ENCODE measurements around the gene GNAO1.

Gene GNAO1

GRCh38 chr16:56161658-56162057 lies 29.6 kb upstream of the GNAO1 start:
- ATAC-seq: no peak
- TF ChIP-seq, protein P1, sequence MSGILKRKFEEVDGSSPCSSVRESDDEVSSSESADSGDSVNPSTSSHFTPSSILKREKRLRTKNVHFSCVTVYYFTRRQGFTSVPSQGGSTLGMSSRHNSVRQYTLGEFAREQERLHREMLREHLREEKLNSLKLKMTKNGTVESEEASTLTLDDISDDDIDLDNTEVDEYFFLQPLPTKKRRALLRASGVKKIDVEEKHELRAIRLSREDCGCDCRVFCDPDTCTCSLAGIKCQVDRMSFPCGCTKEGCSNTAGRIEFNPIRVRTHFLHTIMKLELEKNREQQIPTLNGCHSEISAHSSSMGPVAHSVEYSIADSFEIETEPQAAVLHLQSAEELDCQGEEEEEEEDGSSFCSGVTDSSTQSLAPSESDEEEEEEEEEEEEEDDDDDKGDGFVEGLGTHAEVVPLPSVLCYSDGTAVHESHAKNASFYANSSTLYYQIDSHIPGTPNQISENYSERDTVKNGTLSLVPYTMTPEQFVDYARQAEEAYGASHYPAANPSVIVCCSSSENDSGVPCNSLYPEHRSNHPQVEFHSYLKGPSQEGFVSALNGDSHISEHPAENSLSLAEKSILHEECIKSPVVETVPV (CRISPR knock-in tag; IDR thresholded peaks at IDR 0.05): no peak
- no peak for TF ChIP-seq PPARA (CRISPR knock-in tag; IDR thresholded peaks at IDR 0.05; ENCODE audit: borderline replicate concordance)
- TF ChIP-seq CSDC2 (CRISPR knock-in tag; IDR thresholded peaks at IDR 0.05): no peak
- TF ChIP-seq ZC3H10 (CRISPR knock-in tag; IDR thresholded peaks at IDR 0.05): no peak
- TF ChIP-seq, protein P2, sequence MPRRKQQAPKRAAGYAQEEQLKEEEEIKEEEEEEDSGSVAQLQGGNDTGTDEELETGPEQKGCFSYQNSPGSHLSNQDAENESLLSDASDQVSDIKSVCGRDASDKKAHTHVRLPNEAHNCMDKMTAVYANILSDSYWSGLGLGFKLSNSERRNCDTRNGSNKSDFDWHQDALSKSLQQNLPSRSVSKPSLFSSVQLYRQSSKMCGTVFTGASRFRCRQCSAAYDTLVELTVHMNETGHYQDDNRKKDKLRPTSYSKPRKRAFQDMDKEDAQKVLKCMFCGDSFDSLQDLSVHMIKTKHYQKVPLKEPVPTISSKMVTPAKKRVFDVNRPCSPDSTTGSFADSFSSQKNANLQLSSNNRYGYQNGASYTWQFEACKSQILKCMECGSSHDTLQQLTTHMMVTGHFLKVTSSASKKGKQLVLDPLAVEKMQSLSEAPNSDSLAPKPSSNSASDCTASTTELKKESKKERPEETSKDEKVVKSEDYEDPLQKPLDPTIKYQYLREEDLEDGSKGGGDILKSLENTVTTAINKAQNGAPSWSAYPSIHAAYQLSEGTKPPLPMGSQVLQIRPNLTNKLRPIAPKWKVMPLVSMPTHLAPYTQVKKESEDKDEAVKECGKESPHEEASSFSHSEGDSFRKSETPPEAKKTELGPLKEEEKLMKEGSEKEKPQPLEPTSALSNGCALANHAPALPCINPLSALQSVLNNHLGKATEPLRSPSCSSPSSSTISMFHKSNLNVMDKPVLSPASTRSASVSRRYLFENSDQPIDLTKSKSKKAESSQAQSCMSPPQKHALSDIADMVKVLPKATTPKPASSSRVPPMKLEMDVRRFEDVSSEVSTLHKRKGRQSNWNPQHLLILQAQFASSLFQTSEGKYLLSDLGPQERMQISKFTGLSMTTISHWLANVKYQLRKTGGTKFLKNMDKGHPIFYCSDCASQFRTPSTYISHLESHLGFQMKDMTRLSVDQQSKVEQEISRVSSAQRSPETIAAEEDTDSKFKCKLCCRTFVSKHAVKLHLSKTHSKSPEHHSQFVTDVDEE (CRISPR knock-in tag; IDR thresholded peaks at IDR 0.05): no peak
- no peak for TF ChIP-seq BACH2 (CRISPR knock-in tag; IDR thresholded peaks at IDR 0.05; ENCODE audit: borderline replicate concordance)
- no peak for TF ChIP-seq RARB (CRISPR knock-in tag; IDR thresholded peaks at IDR 0.05)
- TF ChIP-seq CREB5 (CRISPR knock-in tag; IDR thresholded peaks at IDR 0.05; ENCODE audit: low read depth): no peak

- no peak for ATAC-seq
- TF ChIP-seq ZFP30 (CRISPR knock-in tag; IDR thresholded peaks at IDR 0.05) (no peak), PPARA (CRISPR knock-in tag; IDR thresholded peaks at IDR 0.05; ENCODE audit: borderline replicate concordance) (no peak), SNAI2 (CRISPR knock-in tag; IDR thresholded peaks at IDR 0.05) (no peak), ZFP3 (CRISPR knock-in tag; IDR thresholded peaks at IDR 0.05) (no peak), GLIS3 (CRISPR knock-in tag; IDR thresholded peaks at IDR 0.05) (no peak), ZNF8 (CRISPR knock-in tag; IDR thresholded peaks at IDR 0.05) (no peak), CREB5 (CRISPR knock-in tag; IDR thresholded peaks at IDR 0.05; ENCODE audit: low read depth) (no peak), TCF4 (CRISPR knock-in tag; IDR thresholded peaks at IDR 0.05; ENCODE audit: borderline replicate concordance) (no peak), POU6F1 (CRISPR knock-in tag; IDR thresholded peaks at IDR 0.05; ENCODE audit: borderline replicate concordance, low read depth) (no peak), TOX (CRISPR knock-in tag; IDR thresholded peaks at IDR 0.05; ENCODE audit: borderline replicate concordance) (no peak), OSR1 (CRISPR knock-in tag; IDR thresholded peaks at IDR 0.05) (no peak), ZNF70 (CRISPR knock-in tag; IDR thresholded peaks at IDR 0.05) (no peak), ZNF565 (CRISPR knock-in tag; conservative IDR thresholded peaks at IDR 0.05; ENCODE audit: low read depth) (no peak), ARNTL (CRISPR knock-in tag; IDR thresholded peaks at IDR 0.05; ENCODE audit: borderline replicate concordance, low read depth) (no peak)
- TF ChIP-seq, protein P2 (CRISPR knock-in tag; IDR thresholded peaks at IDR 0.05): no peak
These were observed 28.2 kb upstream of the GNAO1 start for GRCh38 chr16:56163089-56163488.
